Caco-2 (cell line): ENCODE data around the gene XKR7. TPM values are rescaled to one million over a fixed set of nuclear protein-coding genes. Genes with fewer than 3 reads are reported as not detected.

Experiments
- BruUV-seq: library from RNA; stranded (reverse); fragments of 400-500 nt; replicated peaks from 2 replicates; lab custom pipeline; 2021; lab: Mats Ljungman, UMichigan
- CTCF ChIA-PET: fragments of 300-600 bp; sonication (Branson Sonifier 250); formaldehyde crosslinking; loops from one replicate; lab custom pipeline; 2022; ENCODE audit warnings: antibody characterized with exemption; lab: Charles Lee
- POLR2A ChIA-PET: fragments of 300-600 bp; sonication (Branson Sonifier 250); formaldehyde crosslinking; loops from one replicate; lab custom pipeline; 2022; ENCODE audit warnings: antibody characterized with exemption; lab: Charles Lee
- DNase-seq, 2 experiments: peaks; one replicate each; pipeline versions ENCODE4 v3.0.0 to v3.0.0-alpha.2; 2020 to 2022
- H3K27me3 ChIP-seq: replicated peaks from 2 replicates; pipeline ENCODE4 v1.6.0; 2011; ENCODE audit warnings: low read length; ENCODE audit not compliant: control insufficient read depth, insufficient read depth
- H3K36me3 ChIP-seq: 2 replicates; pipeline ENCODE4 v1.5.1; 2011; ENCODE audit warnings: low read length; ENCODE audit not compliant: control insufficient read depth, insufficient read depth
- H3K4me1 ChIP-seq: fragments of 250-450 bp; sonication (Bioruptor Pico); 2 replicates; pipeline ENCODE4 v1.5.1; 2020; ENCODE audit warnings: mild to moderate bottlenecking
- H3K4me3 ChIP-seq: 2 replicates; pipeline ENCODE4 v1.5.1; 2011; ENCODE audit warnings: low read depth, mild to moderate bottlenecking, control low read depth, low read length
- H3K9me3 ChIP-seq: fragments of 250-450 bp; sonication (Bioruptor Pico); 2 replicates; pipeline ENCODE4 v1.5.1; 2020; ENCODE audit warnings: mild to moderate bottlenecking, moderate library complexity
- H3K27ac Mint-ChIP-seq: one replicate; pipeline ENCODE4 v1.8.0; 2022; ENCODE audit warnings: mixed read lengths; ENCODE audit not compliant: unreplicated experiment
- H3K27me3 Mint-ChIP-seq: one replicate; pipeline ENCODE4 v1.8.0; 2022; ENCODE audit warnings: mixed read lengths; ENCODE audit not compliant: insufficient read depth, unreplicated experiment
- H3K36me3 Mint-ChIP-seq: one replicate; pipeline ENCODE4 v1.8.0; 2022; ENCODE audit warnings: mild to moderate bottlenecking, mixed read lengths; ENCODE audit not compliant: insufficient read depth, unreplicated experiment
- H3K4me1 Mint-ChIP-seq: one replicate; pipeline ENCODE4 v1.8.0; 2022; ENCODE audit warnings: low read depth, mixed read lengths; ENCODE audit not compliant: unreplicated experiment
- H3K4me3 Mint-ChIP-seq: one replicate; pipeline ENCODE4 v1.8.0; 2022; ENCODE audit warnings: mild to moderate bottlenecking, moderate library complexity, mixed read lengths; ENCODE audit not compliant: unreplicated experiment
- H3K9me3 Mint-ChIP-seq: one replicate; pipeline ENCODE4 v1.8.0; 2022; ENCODE audit warnings: mixed read lengths; ENCODE audit not compliant: unreplicated experiment
- intact Hi-C: fragments of 100-400 bp; cut with micrococcal nuclease; formaldehyde crosslinking; loops from one replicate; pipeline ENCODE4 v1.10.0; 2022; ENCODE audit not compliant: unreplicated experiment
- total RNA-seq: library from RNA; stranded (reverse); gene quantifications from 2 replicates; pipeline ENCODE4 v1.2.3, GENCODE V29; 2022
- TF ChIP-seq, protein P1 (sequence below), 2 experiments: fragments of 200-600 bp in 1 of 2; IDR thresholded peaks; 1 replicate in 1 of 2; 2 replicates in 1 of 2; pipeline versions ENCODE4 v1.5.1 to v1.8.0; 2011 to 2022; ENCODE audit warnings: antibody characterized with exemption in 1 of 2, control low read depth in 1 of 2, inconsistent platforms in 1 of 2, low read depth in 1 of 2, low read length in 1 of 2, mild to moderate bottlenecking in 1 of 2, moderate library complexity in 1 of 2; ENCODE audit not compliant: insufficient read depth in 1 of 2, severe bottlenecking in 1 of 2, unreplicated experiment in 1 of 2

The XKR7 gene
- total RNA-seq, 1 experiment from 2014 or later, result not detected

DNA sequence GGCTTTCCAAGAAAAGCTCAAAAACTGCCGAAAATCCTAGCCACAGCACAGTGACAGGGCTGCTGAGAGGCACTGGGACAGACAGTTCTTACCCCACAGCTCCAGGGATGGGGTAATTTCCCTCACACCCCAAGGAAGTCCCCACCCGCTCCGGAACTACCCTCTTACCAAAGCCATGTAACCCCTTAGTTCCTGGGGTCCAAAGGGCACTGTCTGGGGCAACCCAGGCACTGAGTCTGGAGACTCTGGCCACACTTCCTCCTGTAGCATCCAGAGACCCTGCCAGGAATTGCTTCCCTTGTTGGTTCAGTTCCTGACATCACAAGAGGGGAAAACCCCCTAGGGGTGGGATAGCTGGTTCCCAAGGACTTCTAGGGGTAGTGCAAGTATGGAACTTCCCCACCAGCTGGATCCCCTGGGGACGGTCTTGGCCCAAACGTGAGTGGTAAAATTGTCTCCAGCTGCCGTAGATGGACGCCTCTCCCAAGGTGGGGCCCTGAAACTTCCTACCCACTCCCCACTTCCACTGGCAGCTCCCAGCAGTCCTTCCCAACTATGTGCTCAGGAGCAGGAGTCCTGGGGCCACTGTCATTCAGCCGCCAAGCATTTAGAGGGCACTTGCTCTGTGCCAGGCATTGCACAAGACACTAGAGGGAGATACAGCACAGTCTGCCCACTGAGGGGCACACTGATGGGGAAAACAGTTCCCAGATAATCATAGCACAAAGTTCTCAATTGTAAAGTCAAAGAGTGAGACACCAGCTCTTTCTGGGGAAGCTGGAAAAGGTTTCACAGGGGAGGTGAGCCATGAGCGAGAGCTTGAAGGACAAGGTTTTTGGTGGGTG lies 66.9 kb downstream of the XKR7 start:
- Histone ChIP-seq H3K9me3 (no peaks in the 10 kb centered on the region), H3K4me3 (no peak overlapping the region), H3K4me1 (peaks cover 6% of the 10 kb centered on the region), H3K27me3 (peaks cover 7% of the 10 kb centered on the region), H3K36me3 (no peaks in the 10 kb centered on the region)
- CTCF ChIA-PET, result interaction anchor here (1.0 to 3.8 kb wide), 4 partner anchors 9 to 211 kb away, joined by 3 to 12 read pairs (median 4); no protein-coding TSS in a partner anchor
- POLR2A ChIA-PET, result no interaction called here
- BruUV-seq, result no TSS peak
- intact Hi-C loops, result loop anchor here (5.0 kb wide), 1 partner anchor 68 kb away; the partner anchor contains the start of gene XKR7
- TF ChIP-seq, protein P1, sequence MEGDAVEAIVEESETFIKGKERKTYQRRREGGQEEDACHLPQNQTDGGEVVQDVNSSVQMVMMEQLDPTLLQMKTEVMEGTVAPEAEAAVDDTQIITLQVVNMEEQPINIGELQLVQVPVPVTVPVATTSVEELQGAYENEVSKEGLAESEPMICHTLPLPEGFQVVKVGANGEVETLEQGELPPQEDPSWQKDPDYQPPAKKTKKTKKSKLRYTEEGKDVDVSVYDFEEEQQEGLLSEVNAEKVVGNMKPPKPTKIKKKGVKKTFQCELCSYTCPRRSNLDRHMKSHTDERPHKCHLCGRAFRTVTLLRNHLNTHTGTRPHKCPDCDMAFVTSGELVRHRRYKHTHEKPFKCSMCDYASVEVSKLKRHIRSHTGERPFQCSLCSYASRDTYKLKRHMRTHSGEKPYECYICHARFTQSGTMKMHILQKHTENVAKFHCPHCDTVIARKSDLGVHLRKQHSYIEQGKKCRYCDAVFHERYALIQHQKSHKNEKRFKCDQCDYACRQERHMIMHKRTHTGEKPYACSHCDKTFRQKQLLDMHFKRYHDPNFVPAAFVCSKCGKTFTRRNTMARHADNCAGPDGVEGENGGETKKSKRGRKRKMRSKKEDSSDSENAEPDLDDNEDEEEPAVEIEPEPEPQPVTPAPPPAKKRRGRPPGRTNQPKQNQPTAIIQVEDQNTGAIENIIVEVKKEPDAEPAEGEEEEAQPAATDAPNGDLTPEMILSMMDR (IDR thresholded peaks at IDR 0.05; ENCODE audit: insufficient read depth in 1 of 2, low read depth in 1 of 2, low read length in 1 of 2, severe bottlenecking in 1 of 2, unreplicated experiment in 1 of 2), result peak in 1 of 2 experiments; percentile 20
- DNase-seq, result peak in 1 of 2 experiments; percentile 40
- Mint-ChIP-seq H3K27ac (no peak overlapping the region), H3K27me3 (peaks cover 24% of the 10 kb centered on the region), H3K9me3 (no peaks in the 10 kb centered on the region), H3K36me3 (no peaks in the 10 kb centered on the region), H3K4me3 (no peak overlapping the region), H3K4me1 (no peaks in the 10 kb centered on the region)

DNA sequence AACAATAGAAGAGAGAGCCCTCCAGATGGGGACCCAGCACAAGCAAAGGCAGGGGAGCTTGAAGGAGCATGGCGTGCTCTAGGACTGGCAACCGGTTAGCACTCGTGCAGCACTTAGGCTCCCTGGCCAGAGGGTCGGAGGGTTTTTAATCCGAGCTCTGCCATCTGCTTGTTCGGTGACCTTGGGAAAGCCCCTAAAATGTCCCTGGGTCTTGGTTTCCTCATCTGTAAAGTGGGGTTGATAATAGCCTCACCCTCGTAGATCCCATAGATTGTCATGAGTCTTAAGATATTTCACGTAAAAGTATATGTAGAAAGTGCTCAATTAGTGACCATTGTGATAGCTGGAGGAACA lies 67.5 kb downstream of the XKR7 start:
- DNase-seq, result peak in 1 of 2 experiments; percentile 29
- intact Hi-C loops, result no loop called here
- TF ChIP-seq, protein P1 (IDR thresholded peaks at IDR 0.05; ENCODE audit: insufficient read depth in 1 of 2, low read depth in 1 of 2, low read length in 1 of 2, severe bottlenecking in 1 of 2, unreplicated experiment in 1 of 2), result no peak
- Histone ChIP-seq H3K36me3 (no peaks in the 10 kb centered on the region), H3K9me3 (no peaks in the 10 kb centered on the region), H3K27me3 (peaks cover 7% of the 10 kb centered on the region), H3K4me1 (peaks cover 6% of the 10 kb centered on the region), H3K4me3 (no peak overlapping the region)
- Mint-ChIP-seq H3K4me3 (no peak overlapping the region), H3K27ac (no peak overlapping the region), H3K4me1 (no peaks in the 10 kb centered on the region), H3K9me3 (no peaks in the 10 kb centered on the region), H3K27me3 (peaks cover 20% of the 10 kb centered on the region), H3K36me3 (no peaks in the 10 kb centered on the region)
- CTCF ChIA-PET, result interaction anchor here (1.2 to 3.8 kb wide), 4 partner anchors 10 to 189 kb away, joined by 3 to 12 read pairs (median 4); no protein-coding TSS in a partner anchor
- POLR2A ChIA-PET, result no interaction called here
- no TSS peak for BruUV-seq

DNA sequence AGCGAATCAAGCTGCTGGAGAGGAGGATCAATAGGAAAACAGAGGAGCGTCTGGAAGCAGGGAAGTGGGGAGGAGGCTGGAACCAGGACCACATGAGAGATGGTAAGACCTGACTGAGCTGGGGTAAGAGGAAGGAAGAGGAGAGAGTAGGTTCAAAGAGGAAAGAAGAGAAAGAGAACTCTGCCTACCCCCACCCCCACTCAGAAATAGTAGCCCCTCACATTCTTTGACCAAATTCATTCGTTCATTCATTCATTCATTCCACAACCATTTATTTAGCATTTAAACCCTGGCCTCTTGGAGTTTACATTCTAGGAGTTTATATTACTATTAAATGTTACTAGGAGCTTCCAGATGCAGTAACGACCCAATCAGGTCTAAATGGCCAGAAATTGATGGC lies 68.3 kb downstream of the XKR7 start:
- Mint-ChIP-seq H3K4me3 (no peak overlapping the region), H3K4me1 (no peaks in the 10 kb centered on the region), H3K9me3 (no peaks in the 10 kb centered on the region), H3K27ac (no peak overlapping the region), H3K36me3 (no peaks in the 10 kb centered on the region), H3K27me3 (peaks cover 21% of the 10 kb centered on the region)
- Histone ChIP-seq H3K9me3 (no peaks in the 10 kb centered on the region), H3K36me3 (no peaks in the 10 kb centered on the region), H3K4me1 (peaks cover under 1% of the 10 kb centered on the region), H3K27me3 (peaks cover 6% of the 10 kb centered on the region), H3K4me3 (no peak overlapping the region)
- CTCF ChIA-PET, result interaction anchor here (0.6 to 3.8 kb wide), 4 partner anchors 10 to 185 kb away, joined by 3 to 12 read pairs (median 4); no protein-coding TSS in a partner anchor
- TF ChIP-seq, protein P1 (IDR thresholded peaks at IDR 0.05; ENCODE audit: insufficient read depth in 1 of 2, low read depth in 1 of 2, low read length in 1 of 2, severe bottlenecking in 1 of 2, unreplicated experiment in 1 of 2), result no peak
- intact Hi-C loops, result no loop called here
- no peak for DNase-seq
- no TSS peak for BruUV-seq
- POLR2A ChIA-PET, result interaction anchor here (0.5 kb wide), 1 partner anchor 626 kb away, joined by 4 read pairs; no protein-coding TSS in a partner anchor
